T47D (cell line): ENCODE measurements around the gene LIMS4.
"Not testable (repeated sequence)": the region's sequence is repeated elsewhere in the genome, so short reads cannot be mapped to it uniquely, and the experiment has no call there.

Source experiments
- DNase-seq, 2 experiments: peaks; one replicate each; pipeline versions ENCODE4 v3.0.0 to v3.0.0-alpha.2; 2011 to 2012; ENCODE audit warnings: low read depth in 1 of 2, low spot score in 1 of 2
- in situ Hi-C: cut with HindIII; loops from 2 replicates; pipeline ENCODE4 v1.10.0; 2016; ENCODE audit warnings: low sequenced_read_pairs, low pct_unique_long_range_greater_than_20kb

LIMS4 gene

DNA sequence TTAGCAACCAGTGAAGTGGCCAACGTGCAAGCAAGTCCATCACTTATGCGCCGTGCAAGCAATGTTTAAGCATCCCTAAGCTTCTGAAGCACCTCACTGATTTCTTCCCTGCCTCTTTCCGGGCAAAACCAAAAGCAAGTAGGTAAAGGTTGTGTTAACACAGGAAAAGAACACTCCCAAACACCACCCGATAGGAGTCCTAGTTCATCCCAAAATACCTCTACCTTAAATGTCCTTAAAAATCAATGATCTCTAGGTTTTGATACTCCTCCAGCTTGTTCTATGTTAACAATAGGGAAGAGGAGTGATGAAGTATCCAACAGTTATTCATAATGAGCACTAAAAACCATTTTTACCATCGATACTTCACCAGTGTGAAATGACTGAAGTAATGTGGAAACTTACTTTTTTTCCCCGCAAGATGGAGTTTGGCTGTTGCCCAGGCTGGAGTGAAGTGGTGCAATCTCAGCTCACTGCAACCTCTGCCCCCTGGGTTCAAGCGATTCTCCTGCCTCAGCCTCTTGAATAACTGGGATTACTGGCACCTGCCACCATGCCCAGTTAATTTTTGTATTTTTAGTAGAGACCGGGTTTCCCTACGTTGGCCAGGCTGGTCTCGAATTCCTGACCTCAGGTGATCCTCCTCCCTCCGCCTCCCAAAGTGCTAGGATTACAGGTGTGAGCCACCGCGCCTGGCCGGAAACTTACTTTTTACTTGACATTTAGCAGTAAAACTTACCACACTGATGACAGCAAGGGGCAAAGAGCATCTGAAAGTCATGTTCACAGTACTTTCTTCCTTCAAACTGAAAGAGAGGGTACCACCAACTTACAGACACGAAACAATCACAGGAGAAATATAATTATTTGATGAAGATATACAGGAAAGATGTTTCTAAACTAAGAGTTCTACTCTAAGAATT is 16.1 kb downstream of the LIMS4 start:
- in situ Hi-C loops, DNase-seq: not testable (repeated sequence)

DNA sequence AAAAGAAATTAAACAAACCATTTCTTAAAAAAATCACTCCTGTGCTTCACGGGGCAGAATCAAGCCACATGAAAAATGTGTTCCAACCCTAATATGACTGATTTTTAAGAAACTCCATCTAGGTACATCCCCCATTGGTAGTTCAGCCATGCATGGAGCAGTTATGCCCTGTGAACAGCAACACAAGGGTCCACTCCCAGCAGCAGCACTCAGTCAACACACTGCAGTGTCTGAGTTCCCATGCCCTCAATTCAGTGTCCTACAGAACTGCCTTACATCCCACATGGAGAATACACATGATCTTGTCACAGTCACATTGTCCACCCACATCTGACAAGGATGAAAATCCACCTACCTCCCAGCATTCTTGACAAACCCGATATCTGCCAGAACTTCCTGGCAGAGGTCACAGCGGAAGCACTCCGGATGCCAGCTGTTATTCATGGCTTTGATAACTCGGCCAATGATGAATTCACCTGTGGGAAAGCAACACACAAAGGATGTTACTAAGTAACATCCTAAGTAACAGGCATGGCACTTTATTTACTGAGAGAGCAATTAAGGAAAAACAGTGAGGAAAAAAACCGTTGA is 17.4 kb downstream of the LIMS4 start:
- DNase-seq, in situ Hi-C loops: not testable (repeated sequence)

GRCh38 chr2:110450951-110451350 is 21.7 kb downstream of the LIMS4 start:
- in situ Hi-C loops, DNase-seq: not testable (repeated sequence)

DNA sequence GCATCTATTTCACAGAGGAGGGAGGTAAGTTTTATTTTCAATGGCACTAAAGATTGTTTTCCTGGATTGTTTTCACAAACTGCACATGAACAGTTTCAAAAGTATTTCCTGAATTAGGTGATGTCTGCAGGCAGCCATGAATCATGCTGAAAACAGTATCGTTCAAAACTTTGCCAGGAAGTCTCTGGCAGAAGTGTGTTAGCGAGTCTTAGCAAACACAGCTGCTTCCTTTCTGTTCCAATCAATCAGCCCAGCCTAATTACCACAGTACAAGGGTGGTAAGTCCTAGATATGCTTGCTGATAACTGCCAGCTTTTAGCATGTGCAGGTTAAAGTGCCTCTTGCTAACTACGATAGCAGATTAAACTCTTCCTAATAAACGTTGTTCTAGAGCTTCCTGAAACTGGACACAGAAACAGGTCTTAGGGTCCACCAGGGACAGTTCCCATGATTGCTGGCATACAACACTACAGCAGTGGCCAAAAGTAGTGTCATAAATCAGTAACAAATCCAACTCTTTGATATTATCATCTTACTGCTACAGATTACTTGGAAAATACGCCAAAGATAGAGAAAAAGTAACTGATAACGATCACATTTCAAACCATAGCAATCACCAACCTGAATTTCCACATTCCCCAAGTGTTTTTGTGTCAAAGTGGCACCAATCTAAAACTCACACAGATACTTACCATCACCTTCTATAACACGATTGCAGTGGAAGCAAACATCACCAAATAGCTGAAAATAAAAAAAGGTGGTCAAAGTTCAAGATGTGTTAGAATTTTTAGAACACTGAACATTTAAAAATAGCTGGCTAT is 23.3 kb downstream of the LIMS4 start:
- in situ Hi-C loops, DNase-seq: not testable (repeated sequence)

GRCh38 chr2:110446644-110447043 is 26.0 kb downstream of the LIMS4 start:
- in situ Hi-C loops, DNase-seq: not testable (repeated sequence)

GRCh38 chr2:110443305-110444005 is 29.2 kb downstream of the LIMS4 start:
- in situ Hi-C loops, DNase-seq: not testable (repeated sequence)

DNA sequence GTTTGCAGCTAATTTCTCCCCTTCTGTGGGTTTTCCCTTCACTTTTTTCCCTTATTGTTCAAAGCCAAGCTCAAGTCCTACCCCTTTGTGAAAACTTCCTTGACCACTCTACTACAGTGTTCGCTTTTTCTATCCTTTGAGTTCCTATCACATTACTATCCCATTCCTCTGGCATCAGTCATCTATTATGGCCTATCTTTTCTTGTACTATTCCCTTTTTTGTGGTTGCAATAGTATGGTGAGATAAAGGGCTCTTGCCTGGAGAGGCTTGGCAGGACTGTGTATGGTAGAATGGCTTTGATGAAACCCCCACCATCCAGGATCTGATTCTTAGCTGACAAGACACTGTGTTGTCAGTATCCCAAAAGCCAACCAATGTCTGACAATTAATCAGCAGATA is 30.7 kb downstream of the LIMS4 start:
- DNase-seq, in situ Hi-C loops: not testable (repeated sequence)

GRCh38 chr2:110434565-110434964 is 38.1 kb downstream of the LIMS4 start:
- DNase-seq, in situ Hi-C loops: not testable (repeated sequence)

DNA sequence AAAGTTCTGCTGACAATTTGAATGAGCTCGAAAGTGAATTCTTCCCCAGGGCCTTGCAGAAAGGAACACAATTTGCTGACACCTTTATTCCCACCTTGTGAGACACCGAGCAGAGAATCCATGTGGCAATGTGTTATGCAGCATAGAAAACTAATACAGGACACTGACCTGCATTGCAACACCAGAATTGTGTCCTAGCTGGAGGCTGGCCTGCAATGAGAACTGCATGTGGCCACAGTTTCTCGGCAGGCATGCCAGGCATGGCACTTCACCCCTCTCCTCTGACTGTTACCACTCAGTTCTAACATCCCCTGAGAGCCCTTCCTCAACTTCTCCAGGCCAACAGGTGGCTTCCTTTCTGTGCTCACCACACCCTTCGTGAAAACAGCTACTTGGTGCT is 46.9 kb downstream of the LIMS4 start:
- in situ Hi-C loops, DNase-seq: not testable (repeated sequence)

DNA sequence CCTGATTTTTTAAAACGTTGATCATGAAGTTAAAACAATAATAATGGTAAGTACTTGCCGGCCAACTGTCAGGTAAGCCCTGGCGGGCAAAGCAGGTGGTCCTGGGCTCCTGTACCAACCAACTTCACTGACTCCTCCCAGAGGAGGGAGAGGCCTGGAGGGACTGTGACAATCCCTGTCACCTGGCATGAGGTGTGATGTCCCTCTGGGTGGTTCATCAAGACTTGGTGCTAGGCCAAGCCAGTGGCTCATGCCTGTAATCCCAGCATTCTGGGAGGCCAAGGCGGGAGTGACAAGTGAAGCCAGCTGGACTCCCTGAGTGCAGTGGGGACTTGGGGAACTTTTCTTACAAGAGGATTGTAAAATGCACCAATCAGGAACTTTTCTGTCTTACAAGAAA is 48.2 kb downstream of the LIMS4 start:
- in situ Hi-C loops, DNase-seq: not testable (repeated sequence)

- in situ Hi-C loops, DNase-seq: not testable (repeated sequence)
These were observed 49.0 kb downstream of the LIMS4 start for GRCh38 chr2:110423574-110423962.

- in situ Hi-C loops, DNase-seq: not testable (repeated sequence)
These were observed 49.6 kb downstream of the LIMS4 start for GRCh38 chr2:110422852-110423573.

GRCh38 chr2:110420641-110421354 is 51.8 kb downstream of the LIMS4 start:
- DNase-seq, in situ Hi-C loops: not testable (repeated sequence)

- DNase-seq, in situ Hi-C loops: not testable (repeated sequence)
These were observed 65.5 kb downstream of the LIMS4 start for GRCh38 chr2:110407142-110407541.

- DNase-seq, in situ Hi-C loops: not testable (repeated sequence)
These were observed 67.6 kb downstream of the LIMS4 start for GRCh38 chr2:110404988-110405387.

DNA sequence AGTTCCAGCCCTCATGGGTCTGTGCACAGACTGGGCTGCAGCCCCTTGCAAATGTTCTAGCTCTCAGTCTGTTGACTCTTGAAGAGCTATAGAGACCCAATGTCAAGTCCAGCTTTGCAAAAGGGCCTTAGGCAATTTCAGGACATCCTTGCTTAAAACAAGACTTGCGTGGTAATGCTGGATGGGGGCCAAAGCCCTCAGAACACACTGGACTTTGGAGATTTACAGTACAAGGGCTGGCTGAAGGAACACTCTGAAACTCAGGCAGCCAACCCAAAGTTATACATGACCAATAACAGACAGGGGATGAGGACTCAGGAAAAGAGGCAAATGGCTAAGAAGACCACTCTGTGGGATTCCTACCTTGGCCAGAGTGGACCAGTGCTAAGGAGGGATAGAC is 68.4 kb downstream of the LIMS4 start:
- in situ Hi-C loops, DNase-seq: not testable (repeated sequence)
